HG02885 (cell line): ENCODE data around the gene CDH4.
"Not testable (repeated sequence)": the region's sequence is repeated elsewhere in the genome, so short reads cannot be mapped to it uniquely, and the experiment has no call there.

Experiments
- ATAC-seq: cut with Tn5 transposase; IDR thresholded peaks from one replicate; pipeline ENCODE4 v1.9.1; 2021; ENCODE audit warnings: mild to moderate bottlenecking; ENCODE audit not compliant: unreplicated experiment, poor library complexity

The CDH4 gene

DNA sequence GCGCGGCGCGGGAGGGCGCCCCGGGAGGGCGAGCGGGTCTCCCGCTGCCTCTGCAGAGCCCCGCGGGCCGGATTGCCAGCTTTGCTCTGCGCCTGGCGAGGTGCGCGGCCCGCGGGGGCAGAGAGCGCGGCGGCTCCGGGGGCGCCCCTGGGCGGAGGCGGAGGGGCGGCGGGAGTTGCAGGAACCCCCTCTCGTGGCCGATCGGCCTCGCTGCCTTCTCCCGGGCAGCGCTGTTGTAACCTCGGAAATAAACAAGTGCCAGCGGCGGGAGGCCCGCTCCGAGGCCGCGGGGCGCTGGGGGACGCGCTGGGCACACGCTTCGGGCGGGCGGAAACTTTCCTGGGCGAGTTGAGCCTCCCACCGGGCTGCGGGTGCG lies 1.2 kb downstream of the CDH4 start:
- no peak for ATAC-seq

DNA sequence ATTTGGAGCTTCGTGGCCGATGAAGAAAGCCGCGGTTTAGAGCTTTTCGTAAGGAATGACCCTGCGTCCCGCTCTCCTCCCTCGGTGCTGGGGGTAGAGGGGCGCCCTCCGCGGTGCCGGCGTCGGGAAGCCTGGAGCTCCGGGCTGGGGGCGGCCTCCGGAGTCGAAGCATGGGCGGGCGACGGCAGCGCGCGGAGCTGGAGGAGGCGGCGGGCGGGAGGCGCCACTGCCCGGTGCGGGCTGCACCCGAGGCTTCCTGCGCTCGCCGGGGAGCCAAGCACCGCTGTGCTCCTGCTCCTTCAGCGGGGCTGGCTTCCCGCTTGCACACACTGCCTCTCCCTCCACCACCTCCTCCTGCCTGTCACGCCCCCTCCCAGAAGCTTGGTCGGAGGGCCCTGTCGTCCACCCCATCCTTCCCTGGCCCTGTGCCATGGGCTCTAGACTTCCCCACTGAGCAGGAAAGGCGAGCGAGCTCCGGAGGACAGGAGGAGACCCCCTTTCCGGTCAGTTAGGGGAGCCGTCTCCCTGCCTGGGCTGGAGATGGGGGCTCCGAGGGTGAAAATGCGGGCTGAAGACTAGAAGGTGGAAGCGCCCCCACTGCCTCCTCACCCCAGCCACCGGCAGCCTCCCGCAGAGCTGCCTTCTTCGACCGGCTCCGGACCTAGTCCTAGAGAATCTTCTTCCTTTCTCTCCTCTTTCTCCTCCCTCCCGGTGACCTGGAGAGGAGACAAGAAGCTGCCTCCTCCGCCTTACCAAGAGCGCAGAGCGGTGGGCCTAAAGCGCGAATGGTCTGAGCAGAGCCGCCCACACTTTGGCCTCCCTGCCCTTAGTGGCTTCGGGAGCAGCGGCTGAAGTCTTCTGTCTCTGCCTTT lies 1.8 kb downstream of the CDH4 start:
- ATAC-seq: no peak

GRCh38 chr20:61254881-61255626 lies 3.0 kb downstream of the CDH4 start:
- no peak for ATAC-seq

GRCh38 chr20:61256365-61256764 lies 4.3 kb downstream of the CDH4 start:
- no peak for ATAC-seq

DNA sequence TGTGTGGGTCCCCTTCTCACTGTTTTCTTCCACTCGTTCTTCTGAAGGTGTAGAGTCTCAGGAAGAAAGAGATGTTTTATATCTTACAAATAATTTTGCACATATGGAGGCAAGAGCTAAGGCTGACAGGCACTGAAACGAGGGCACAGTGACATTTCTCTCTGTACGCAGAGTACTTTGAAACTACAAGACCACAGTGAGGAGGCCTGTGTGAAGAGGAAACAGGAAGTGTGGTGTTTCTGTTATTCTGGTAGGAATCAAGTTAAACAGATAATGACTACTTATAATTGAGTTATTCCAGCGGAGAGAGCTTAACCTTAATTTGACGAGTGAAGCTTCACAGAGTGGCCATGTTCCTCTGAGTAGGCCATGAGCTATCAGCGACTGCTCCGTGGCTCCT lies 4.8 kb downstream of the CDH4 start:
- ATAC-seq: no peak

GRCh38 chr20:61257611-61258010 lies 5.5 kb downstream of the CDH4 start:
- ATAC-seq: no peak

DNA sequence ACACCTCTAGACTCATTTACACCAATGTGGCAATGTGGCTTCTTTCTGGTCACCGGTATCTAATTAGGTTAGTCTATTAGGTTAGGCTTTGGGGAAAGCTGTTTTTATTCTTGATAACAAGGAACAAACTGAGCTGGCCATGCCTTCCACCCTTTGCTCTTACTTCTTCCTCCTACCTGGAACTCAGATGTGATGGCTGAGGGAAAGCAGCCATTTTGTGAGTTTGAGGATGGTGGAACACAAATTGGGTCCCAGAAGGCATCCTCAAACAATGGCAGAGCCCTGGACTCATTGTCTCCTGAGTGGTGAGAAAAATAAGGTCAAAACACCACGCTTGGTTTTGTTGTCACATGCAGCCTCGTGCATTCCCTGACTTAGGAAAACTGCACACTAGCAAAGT lies 7.7 kb downstream of the CDH4 start:
- ATAC-seq: no peak

- ATAC-seq: no peak
These were observed 8.8 kb downstream of the CDH4 start for GRCh38 chr20:61260905-61261304.

DNA sequence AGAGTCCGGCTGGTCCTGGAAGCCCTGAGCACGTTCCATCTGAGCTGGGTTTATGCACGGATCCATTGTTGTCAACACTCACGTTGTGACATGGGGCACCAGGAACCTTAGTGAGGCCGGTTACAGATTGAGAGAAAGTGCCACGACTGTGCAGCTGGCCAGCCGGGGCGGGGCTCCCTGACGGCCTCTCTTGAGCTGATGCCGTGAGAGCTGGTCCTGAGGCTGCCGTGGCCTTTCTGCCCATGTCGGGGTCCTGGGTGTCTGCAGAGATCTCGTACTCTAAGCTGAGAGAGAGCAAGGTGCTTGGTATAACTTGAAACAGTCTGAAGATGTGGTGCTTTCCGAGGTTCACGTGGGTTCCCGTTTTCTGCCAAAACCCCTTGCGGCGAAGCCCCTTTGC lies 10.0 kb downstream of the CDH4 start:
- ATAC-seq: no peak

GRCh38 chr20:61262514-61262913 lies 10.5 kb downstream of the CDH4 start:
- no peak for ATAC-seq

GRCh38 chr20:61263084-61263695 lies 11.1 kb downstream of the CDH4 start:
- no peak for ATAC-seq

DNA sequence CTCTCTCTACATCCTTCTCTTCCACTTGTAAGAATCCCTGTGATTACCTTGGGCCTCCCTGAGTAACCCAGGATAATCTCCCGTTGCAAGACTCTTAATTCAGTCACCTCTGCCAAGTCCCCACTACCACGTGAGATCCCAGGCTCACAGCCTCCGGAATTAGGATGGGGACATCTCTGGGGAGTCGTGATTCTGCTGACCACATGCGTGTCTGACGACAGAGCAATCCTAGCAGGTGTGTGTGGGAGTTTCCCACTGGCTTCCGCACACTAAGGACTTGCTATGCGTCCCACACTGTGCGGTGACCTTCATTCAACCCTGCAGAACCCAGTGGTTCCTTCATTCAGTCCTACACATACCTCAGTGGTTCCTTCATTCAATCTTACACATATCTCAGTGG lies 11.9 kb downstream of the CDH4 start:
- no peak for ATAC-seq

DNA sequence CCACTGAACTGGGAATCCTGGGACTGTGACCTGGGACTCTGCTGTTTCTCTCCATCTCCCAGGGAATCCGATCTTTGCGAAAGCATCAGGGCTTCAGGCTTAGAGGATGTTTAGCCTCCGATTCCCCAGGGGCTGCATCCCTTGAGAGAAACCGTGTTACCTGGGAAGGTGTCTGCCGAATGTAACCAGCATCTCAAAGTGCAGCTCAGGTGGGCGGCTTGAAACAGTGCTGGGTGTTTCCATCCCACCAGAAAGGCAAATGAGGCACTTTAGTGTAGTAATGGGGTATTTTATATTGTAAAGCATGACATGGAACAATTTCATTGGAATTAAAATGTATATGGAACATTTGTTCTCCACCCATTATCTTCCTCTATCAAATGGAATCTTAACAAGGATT lies 15.2 kb downstream of the CDH4 start:
- no peak for ATAC-seq

DNA sequence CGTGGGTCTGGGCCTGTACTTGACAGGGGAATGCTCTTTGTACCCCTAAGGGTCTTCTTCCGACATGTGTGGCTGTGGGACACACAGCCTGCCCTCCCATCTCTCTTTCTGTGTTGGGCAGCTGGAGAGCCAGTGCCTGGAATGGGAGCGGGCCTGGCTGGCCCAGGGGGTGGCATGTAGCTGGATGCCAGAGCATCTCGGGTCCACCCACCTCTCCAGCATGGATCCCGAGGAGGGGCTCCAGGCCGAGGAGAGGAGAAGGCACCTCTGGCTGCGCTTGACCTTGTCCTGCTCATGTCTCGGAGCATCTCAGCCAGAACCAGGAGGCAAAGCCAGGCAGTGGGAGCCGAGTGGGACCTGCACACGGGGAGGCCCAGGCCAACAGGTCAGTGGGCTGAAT lies 16.0 kb downstream of the CDH4 start:
- no peak for ATAC-seq

DNA sequence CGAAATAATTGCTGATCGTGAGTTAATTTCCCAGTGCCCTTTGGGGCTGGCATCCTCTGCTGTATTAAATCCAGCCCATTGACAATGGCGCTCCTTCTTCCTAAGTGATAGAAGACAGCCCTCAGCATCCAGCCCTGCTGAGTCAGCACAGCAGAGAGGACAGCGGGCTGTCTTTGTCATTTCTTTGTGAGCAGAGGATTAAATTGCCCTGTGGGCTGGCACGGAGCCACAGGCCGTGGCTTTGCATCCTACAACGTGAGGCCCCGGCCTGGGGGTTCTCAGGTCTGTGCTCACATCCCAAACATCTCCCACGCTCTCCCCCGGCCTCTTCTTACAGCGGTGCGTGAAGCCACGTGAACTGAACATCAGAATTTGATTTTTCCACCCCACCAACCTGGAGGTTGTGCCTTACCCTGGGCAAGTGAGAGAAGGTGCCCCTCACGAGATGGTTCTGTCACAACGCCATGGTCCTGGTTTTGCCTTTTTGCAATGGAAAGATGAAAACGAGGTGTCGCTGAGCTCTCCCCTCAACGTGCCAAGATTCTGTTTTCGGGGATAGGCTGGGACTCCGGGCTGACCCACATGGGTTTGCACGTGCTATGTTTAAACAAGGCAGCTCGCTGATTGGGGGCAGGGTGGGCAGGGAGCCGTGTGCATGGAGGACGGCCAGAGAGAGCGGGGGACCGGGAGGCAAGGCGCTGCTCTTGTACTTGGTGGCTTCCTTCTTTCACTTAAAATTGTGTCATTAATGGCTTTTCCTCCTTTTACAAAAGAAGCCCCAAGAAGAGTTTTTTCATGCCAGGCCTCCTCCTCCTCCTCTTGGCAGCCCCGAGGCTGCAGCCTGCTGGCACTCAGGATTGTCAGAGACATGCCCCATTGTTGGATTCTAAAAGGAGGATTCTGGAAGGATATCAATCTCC lies 19.5 kb downstream of the CDH4 start:
- no peak for ATAC-seq

DNA sequence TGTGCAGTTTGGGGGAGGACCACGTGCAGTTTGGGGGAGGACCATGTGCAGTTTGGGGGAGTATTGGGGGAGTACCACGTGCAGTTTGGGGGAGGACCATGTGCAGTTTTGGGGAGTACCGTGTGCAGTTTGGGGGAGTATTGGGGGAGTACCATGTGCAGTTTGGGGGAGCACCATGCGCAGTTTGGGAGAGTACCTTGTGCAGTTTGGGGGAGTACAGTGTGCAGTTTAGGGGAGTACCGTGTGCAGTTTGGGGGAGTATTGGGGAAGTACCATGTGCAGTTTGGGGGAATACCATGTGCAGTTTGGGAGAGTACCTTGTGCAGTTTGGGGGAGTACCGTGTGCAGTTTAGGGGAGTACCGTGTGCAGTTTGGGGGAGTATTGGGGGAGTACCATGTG lies 21.0 kb downstream of the CDH4 start:
- ATAC-seq: not testable (repeated sequence)

DNA sequence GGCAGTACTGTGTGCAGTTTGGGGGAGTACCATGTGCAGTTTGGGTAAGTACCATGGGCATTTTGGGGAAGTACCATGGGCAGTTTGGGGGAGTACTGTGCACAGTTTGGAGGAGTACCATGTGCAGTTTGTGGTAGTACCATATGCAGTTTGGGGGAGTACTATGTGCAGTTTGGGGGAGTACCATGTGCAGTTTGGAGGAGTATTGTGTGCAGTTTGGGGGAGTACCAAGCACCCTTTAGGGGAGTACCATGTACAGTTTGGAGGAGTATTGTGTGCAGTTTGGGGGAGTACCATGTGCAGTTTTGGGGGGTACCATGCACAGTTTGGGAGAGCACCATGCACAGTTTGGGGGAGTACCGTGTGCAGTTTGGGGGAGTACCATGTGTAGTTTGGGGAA lies 21.6 kb downstream of the CDH4 start:
- ATAC-seq: not testable (repeated sequence)

- ATAC-seq: no peak
These were observed 22.3 kb downstream of the CDH4 start for GRCh38 chr20:61274326-61274725.

DNA sequence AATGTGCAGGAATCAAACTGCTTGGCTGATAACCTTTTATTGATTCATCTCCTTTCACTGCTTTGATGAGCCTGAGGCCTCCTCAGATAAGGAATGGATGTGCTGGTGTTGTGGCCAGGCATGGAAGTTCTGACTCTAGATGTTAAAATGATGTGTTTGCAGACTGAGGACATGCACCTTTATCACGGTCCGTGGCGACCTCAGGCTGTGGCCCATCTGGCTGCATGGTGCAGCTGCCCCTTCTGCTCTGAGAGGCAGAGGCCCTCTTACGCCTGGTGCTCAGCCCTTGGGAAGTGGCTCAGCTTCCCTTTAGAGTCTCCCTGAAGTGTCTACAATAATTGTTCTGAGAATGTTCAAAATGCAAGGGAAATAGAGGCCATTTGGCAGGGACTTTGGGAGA lies 26.2 kb downstream of the CDH4 start:
- no peak for ATAC-seq

DNA sequence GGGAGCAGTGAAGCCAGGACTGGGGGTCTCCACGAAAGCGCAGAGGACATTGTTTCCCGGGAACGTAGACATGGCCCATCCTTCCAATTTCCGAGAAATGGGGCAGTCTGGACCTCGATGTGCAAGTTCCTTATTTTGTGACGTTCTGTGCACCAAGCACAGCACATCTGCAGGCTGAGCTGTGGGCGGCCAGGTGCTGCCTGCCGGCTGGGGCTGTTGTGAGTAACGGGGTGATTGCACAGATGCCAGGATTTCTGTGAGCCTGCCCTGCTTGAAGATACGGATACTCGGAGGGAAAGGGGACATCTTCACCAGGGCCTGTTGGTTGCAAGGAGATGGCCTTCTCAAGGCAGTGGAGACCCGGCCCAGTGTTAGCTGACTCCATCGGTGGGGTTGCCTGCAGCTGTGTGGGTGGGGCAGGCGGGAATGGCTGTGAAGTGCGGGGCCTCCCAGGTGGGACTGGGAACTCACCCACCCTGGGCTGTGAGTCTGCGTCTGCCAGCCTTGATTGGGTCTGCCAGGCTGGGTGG lies 27.6 kb downstream of the CDH4 start:
- ATAC-seq: no peak
